Panc1 (cell line): ENCODE measurements around the gene WFS1.

Experiments
- SIN3A ChIP-seq: IDR thresholded peaks from 2 replicates; pipeline ENCODE4 v1.6.1; 2012; ENCODE audit warnings: low read depth, mild to moderate bottlenecking, low read length, moderate library complexity, borderline replicate concordance; ENCODE audit not compliant: insufficient read depth
- TCF7L2 ChIP-seq: IDR thresholded peaks from 2 replicates; pipeline ENCODE4 v1.6.1; 2011; ENCODE audit warnings: mild to moderate bottlenecking, low read depth, low read length, inconsistent platforms
- TF ChIP-seq, protein P1 (sequence below): fragments of 450-650 bp; IDR thresholded peaks from 2 replicates; pipeline ENCODE4 v1.5.1; 2017; ENCODE audit warnings: mild to moderate bottlenecking
- TF ChIP-seq, protein P2 (sequence below), 2 experiments: IDR thresholded peaks; 2 replicates each; pipeline ENCODE4 v1.6.1; 2011 to 2012; ENCODE audit warnings: low read depth in 2 of 2, control low read depth in 1 of 2, low read length in 1 of 2, mild to moderate bottlenecking in 1 of 2, moderate library complexity in 1 of 2; ENCODE audit not compliant: insufficient read depth in 1 of 2

- TF ChIP-seq, protein P1, sequence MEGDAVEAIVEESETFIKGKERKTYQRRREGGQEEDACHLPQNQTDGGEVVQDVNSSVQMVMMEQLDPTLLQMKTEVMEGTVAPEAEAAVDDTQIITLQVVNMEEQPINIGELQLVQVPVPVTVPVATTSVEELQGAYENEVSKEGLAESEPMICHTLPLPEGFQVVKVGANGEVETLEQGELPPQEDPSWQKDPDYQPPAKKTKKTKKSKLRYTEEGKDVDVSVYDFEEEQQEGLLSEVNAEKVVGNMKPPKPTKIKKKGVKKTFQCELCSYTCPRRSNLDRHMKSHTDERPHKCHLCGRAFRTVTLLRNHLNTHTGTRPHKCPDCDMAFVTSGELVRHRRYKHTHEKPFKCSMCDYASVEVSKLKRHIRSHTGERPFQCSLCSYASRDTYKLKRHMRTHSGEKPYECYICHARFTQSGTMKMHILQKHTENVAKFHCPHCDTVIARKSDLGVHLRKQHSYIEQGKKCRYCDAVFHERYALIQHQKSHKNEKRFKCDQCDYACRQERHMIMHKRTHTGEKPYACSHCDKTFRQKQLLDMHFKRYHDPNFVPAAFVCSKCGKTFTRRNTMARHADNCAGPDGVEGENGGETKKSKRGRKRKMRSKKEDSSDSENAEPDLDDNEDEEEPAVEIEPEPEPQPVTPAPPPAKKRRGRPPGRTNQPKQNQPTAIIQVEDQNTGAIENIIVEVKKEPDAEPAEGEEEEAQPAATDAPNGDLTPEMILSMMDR = no peak
- TF ChIP-seq TCF7L2 = no peak
- no peak for TF ChIP-seq SIN3A
- TF ChIP-seq, protein P2, sequence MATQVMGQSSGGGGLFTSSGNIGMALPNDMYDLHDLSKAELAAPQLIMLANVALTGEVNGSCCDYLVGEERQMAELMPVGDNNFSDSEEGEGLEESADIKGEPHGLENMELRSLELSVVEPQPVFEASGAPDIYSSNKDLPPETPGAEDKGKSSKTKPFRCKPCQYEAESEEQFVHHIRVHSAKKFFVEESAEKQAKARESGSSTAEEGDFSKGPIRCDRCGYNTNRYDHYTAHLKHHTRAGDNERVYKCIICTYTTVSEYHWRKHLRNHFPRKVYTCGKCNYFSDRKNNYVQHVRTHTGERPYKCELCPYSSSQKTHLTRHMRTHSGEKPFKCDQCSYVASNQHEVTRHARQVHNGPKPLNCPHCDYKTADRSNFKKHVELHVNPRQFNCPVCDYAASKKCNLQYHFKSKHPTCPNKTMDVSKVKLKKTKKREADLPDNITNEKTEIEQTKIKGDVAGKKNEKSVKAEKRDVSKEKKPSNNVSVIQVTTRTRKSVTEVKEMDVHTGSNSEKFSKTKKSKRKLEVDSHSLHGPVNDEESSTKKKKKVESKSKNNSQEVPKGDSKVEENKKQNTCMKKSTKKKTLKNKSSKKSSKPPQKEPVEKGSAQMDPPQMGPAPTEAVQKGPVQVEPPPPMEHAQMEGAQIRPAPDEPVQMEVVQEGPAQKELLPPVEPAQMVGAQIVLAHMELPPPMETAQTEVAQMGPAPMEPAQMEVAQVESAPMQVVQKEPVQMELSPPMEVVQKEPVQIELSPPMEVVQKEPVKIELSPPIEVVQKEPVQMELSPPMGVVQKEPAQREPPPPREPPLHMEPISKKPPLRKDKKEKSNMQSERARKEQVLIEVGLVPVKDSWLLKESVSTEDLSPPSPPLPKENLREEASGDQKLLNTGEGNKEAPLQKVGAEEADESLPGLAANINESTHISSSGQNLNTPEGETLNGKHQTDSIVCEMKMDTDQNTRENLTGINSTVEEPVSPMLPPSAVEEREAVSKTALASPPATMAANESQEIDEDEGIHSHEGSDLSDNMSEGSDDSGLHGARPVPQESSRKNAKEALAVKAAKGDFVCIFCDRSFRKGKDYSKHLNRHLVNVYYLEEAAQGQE (IDR thresholded peaks at IDR 0.05; ENCODE audit: insufficient read depth in 1 of 2, low read depth in 2 of 2, low read length in 1 of 2) = no peak
Observed at GRCh38 chr4:6229671-6230501, 39.8 kb upstream of the WFS1 start.
